ENCODE measurements around the gene PLCXD1. TPM values are rescaled to one million over a fixed set of nuclear protein-coding genes. Genes with fewer than 3 reads are reported as not detected.

PLCXD1 gene
- total and polyA plus RNA-seq, 2 experiments from 2014 or later: 48.7 to 112 TPM

DNA sequence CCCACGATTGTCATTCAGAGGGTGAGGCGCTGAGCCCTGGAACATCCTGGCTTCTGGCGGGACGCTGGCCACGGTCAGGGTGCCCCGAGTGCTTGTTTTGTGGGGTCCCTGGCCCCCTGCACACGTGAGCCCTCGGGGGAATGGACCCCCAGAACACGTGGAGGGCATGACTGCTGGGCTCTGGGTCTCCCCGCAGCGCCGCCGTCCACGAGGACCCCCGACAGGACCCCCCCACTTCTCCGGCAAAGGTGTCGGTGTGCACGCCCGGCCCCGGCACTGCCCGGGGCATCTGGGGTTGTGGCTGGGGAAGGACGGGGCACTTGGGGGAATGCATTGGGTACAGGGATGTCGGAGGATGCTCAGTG, 51.3 kb downstream of the PLCXD1 start:
- DNase-seq (ENCODE audit: low spot score): no peak
- no peak overlapping the region for H2AFZ ChIP-seq
- no peak overlapping the region for H3K4me2 ChIP-seq
- H3K4me1 Mint-ChIP-seq: peaks cover 3% of the 10 kb centered on the region; the same call in 1 of the 3 replicates
- no peaks in the 10 kb centered on the region for H3K4me1 ChIP-seq (ENCODE audit: insufficient read depth)
- no peaks in the 10 kb centered on the region for H3K36me3 ChIP-seq (ENCODE audit: insufficient read depth)
- H3K36me3 Mint-ChIP-seq (ENCODE audit: low read depth): peaks cover 19% of the 10 kb centered on the region
- 0 out of 2 replicates have a peak, but pooled peaks cover 2% of the 10 kb centered on the region for H3K27me3 ChIP-seq (ENCODE audit: insufficient read depth)
- H3K27ac ChIP-seq (ENCODE audit: low read depth): no peak overlapping the region
- no peaks in the 10 kb centered on the region for H3F3A ChIP-seq (replicated peaks; ENCODE audit: low read depth)
- no peak for TF ChIP-seq STAT1 (IDR thresholded peaks at IDR 0.05; ENCODE audit: unreplicated experiment)
- H3K9me3 Mint-ChIP-seq: peaks cover 24% of the 10 kb centered on the region
- no peaks in the 10 kb centered on the region for H3K9me2 ChIP-seq (ENCODE audit: insufficient read depth)
- 0 out of 2 replicates have a peak, but pooled peaks cover 2% of the 10 kb centered on the region for H3K79me2 ChIP-seq (replicated peaks; ENCODE audit: insufficient read depth)
- ATAC-seq: no peak
- no peaks in the 10 kb centered on the region for H4K20me1 ChIP-seq (replicated peaks; ENCODE audit: insufficient read depth)
- H3K27me3 Mint-ChIP-seq (ENCODE audit: insufficient read depth, low read depth, poor library complexity): peaks cover 21% of the 10 kb centered on the region
- H3K4me3 ChIP-seq: no peak overlapping the region
- H3K4me3 Mint-ChIP-seq: no peak overlapping the region
- H3K27ac Mint-ChIP-seq: no peak overlapping the region

DNA sequence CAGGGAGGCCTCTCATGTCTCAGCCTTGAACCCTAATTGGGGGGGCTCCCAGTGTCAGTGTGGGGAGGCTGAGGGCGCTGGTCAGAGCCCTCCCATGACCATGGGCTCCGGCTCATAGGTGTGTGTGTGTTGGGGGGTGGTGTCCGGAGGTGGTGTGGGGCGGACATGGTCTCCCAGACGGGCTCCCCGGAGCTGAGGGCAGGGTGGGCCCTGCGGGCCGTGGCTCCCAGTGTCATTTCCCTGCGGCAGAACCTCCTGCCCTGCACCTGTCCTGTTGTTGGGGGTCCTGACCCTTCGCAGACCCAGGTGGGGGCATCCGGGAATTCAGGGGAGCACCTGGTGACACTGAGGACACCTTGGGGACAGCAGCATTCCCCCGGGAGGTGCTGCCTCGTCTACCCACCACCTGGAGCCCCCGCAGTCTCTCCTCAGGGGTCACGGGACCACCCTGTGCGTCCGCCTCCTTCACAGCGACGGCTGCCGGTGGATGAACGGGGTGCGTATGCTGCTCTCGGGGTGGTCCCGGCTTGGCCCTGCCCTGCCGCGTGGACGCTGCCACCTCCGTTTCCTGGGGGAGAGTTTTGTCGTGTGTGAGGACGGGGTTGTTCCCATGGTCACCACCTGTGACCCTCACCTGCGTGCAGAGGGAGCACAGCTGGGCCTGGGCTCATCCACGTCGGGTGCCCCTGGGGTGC, 51.9 kb downstream of the PLCXD1 start:
- Mint-ChIP-seq H3K4me1 (peaks cover 3% of the 10 kb centered on the region; the same call in 1 of the 3 replicates), H3K27me3 (ENCODE audit: insufficient read depth, low read depth, poor library complexity) (peaks cover 20% of the 10 kb centered on the region), H3K36me3 (ENCODE audit: low read depth) (peaks cover 25% of the 10 kb centered on the region), H3K9me3 (peaks cover 26% of the 10 kb centered on the region), H3K27ac (no peak overlapping the region), H3K4me3 (no peak overlapping the region)
- no peaks in the 10 kb centered on the region for H3K4me1 ChIP-seq (ENCODE audit: insufficient read depth)
- H3K27me3 ChIP-seq (ENCODE audit: insufficient read depth): 0 out of 2 replicates have a peak, but pooled peaks cover 2% of the 10 kb centered on the region
- H3K79me2 ChIP-seq (replicated peaks; ENCODE audit: insufficient read depth): 0 out of 2 replicates have a peak, but pooled peaks cover 2% of the 10 kb centered on the region
- H3F3A ChIP-seq (replicated peaks; ENCODE audit: low read depth): no peaks in the 10 kb centered on the region
- ATAC-seq: no peak
- H3K4me3 ChIP-seq: no peak overlapping the region
- no peaks in the 10 kb centered on the region for H3K36me3 ChIP-seq (ENCODE audit: insufficient read depth)
- H3K9me2 ChIP-seq (ENCODE audit: insufficient read depth): no peaks in the 10 kb centered on the region
- no peak for DNase-seq (ENCODE audit: low spot score)
- H3K4me2 ChIP-seq: no peak overlapping the region
- no peaks in the 10 kb centered on the region for H4K20me1 ChIP-seq (replicated peaks; ENCODE audit: insufficient read depth)
- H3K27ac ChIP-seq (ENCODE audit: low read depth): no peak overlapping the region
- no peak overlapping the region for H2AFZ ChIP-seq
- TF ChIP-seq, protein P1, sequence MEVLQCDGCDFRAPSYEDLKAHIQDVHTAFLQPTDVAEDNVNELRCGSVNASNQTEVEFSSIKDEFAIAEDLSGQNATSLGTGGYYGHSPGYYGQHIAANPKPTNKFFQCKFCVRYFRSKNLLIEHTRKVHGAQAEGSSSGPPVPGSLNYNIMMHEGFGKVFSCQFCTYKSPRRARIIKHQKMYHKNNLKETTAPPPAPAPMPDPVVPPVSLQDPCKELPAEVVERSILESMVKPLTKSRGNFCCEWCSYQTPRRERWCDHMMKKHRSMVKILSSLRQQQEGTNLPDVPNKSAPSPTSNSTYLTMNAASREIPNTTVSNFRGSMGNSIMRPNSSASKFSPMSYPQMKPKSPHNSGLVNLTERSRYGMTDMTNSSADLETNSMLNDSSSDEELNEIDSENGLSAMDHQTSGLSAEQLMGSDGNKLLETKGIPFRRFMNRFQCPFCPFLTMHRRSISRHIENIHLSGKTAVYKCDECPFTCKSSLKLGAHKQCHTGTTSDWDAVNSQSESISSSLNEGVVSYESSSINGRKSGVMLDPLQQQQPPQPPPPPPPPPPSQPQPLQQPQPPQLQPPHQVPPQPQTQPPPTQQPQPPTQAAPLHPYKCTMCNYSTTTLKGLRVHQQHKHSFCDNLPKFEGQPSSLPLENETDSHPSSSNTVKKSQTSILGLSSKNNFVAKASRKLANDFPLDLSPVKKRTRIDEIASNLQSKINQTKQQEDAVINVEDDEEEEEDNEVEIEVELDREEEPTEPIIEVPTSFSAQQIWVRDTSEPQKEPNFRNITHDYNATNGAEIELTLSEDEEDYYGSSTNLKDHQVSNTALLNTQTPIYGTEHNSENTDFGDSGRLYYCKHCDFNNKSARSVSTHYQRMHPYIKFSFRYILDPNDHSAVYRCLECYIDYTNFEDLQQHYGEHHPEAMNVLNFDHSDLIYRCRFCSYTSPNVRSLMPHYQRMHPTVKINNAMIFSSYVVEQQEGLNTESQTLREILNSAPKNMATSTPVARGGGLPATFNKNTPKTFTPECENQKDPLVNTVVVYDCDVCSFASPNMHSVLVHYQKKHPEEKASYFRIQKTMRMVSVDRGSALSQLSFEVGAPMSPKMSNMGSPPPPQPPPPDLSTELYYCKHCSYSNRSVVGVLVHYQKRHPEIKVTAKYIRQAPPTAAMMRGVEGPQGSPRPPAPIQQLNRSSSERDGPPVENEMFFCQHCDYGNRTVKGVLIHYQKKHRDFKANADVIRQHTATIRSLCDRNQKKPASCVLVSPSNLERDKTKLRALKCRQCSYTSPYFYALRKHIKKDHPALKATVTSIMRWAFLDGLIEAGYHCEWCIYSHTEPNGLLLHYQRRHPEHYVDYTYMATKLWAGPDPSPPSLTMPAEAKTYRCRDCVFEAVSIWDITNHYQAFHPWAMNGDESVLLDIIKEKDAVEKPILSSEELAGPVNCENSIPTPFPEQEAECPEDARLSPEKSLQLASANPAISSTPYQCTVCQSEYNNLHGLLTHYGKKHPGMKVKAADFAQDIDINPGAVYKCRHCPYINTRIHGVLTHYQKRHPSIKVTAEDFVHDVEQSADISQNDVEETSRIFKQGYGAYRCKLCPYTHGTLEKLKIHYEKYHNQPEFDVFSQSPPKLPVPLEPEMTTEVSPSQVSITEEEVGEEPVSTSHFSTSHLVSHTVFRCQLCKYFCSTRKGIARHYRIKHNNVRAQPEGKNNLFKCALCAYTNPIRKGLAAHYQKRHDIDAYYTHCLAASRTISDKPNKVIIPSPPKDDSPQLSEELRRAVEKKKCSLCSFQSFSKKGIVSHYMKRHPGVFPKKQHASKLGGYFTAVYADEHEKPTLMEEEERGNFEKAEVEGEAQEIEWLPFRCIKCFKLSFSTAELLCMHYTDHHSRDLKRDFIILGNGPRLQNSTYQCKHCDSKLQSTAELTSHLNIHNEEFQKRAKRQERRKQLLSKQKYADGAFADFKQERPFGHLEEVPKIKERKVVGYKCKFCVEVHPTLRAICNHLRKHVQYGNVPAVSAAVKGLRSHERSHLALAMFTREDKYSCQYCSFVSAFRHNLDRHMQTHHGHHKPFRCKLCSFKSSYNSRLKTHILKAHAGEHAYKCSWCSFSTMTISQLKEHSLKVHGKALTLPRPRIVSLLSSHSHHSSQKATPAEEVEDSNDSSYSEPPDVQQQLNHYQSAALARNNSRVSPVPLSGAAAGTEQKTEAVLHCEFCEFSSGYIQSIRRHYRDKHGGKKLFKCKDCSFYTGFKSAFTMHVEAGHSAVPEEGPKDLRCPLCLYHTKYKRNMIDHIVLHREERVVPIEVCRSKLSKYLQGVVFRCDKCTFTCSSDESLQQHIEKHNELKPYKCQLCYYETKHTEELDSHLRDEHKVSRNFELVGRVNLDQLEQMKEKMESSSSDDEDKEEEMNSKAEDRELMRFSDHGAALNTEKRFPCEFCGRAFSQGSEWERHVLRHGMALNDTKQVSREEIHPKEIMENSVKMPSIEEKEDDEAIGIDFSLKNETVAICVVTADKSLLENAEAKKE (CRISPR knock-in tag; IDR thresholded peaks at IDR 0.05): no peak
- TF ChIP-seq ZNF114 (CRISPR knock-in tag; IDR thresholded peaks at IDR 0.05): no peak
- no peak for TF ChIP-seq EZH2phosphoT487 (IDR thresholded peaks at IDR 0.05; ENCODE audit: unreplicated experiment)
- TF ChIP-seq, protein P2, sequence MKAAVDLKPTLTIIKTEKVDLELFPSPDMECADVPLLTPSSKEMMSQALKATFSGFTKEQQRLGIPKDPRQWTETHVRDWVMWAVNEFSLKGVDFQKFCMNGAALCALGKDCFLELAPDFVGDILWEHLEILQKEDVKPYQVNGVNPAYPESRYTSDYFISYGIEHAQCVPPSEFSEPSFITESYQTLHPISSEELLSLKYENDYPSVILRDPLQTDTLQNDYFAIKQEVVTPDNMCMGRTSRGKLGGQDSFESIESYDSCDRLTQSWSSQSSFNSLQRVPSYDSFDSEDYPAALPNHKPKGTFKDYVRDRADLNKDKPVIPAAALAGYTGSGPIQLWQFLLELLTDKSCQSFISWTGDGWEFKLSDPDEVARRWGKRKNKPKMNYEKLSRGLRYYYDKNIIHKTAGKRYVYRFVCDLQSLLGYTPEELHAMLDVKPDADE (IDR thresholded peaks at IDR 0.05): no peak
- no peak for TF ChIP-seq POLR2AphosphoS5 (IDR thresholded peaks at IDR 0.05; ENCODE audit: low read depth)
- TF ChIP-seq EZH2 (IDR thresholded peaks at IDR 0.05; ENCODE audit: low read depth, unreplicated experiment): no peak
- no peak for TF ChIP-seq ZNF331 (CRISPR knock-in tag; IDR thresholded peaks at IDR 0.05; ENCODE audit: low read depth)
- TF ChIP-seq STAT1 (IDR thresholded peaks at IDR 0.05; ENCODE audit: unreplicated experiment): no peak
- TF ChIP-seq CREB1 (CRISPR knock-in tag; IDR thresholded peaks at IDR 0.05; ENCODE audit: low read depth): no peak
- no peak for TF ChIP-seq JUNB (IDR thresholded peaks at IDR 0.05; ENCODE audit: unreplicated experiment)
- TF ChIP-seq NANOG (IDR thresholded peaks at IDR 0.05; ENCODE audit: borderline replicate concordance): no peak
